Transverse colon (tissue), 4 donors: ENCODE results near the gene GJD3.

Source experiments
- POLR2A ChIP-seq: fragments of 450-650 bp; IDR thresholded peaks from one replicate; pipeline ENCODE4 v1.6.1; 2016; ENCODE audit warnings: antibody characterized with exemption, mild to moderate bottlenecking, moderate library complexity
- POLR2AphosphoS5 ChIP-seq, 3 donors: sonication (generic); formaldehyde crosslinking; IDR thresholded peaks; one replicate each; pipeline ENCODE4 v1.6.1; 2016; ENCODE audit warnings: antibody characterized with exemption in 3 of 3
- TF ChIP-seq, protein P1 (sequence below), 5 experiments: fragments of 200-600 bp in 3 of 5; fragments of 450-650 bp in 2 of 5; sonication (generic) in 3 of 5; IDR thresholded peaks; 1 replicate in 2 of 5; 2 replicates in 3 of 5; pipeline ENCODE4 v1.5.1; 2016 to 2017; ENCODE audit warnings: antibody characterized with exemption in 5 of 5, inconsistent platforms in 3 of 5, mild to moderate bottlenecking in 2 of 5, moderate library complexity in 1 of 5

DNA sequence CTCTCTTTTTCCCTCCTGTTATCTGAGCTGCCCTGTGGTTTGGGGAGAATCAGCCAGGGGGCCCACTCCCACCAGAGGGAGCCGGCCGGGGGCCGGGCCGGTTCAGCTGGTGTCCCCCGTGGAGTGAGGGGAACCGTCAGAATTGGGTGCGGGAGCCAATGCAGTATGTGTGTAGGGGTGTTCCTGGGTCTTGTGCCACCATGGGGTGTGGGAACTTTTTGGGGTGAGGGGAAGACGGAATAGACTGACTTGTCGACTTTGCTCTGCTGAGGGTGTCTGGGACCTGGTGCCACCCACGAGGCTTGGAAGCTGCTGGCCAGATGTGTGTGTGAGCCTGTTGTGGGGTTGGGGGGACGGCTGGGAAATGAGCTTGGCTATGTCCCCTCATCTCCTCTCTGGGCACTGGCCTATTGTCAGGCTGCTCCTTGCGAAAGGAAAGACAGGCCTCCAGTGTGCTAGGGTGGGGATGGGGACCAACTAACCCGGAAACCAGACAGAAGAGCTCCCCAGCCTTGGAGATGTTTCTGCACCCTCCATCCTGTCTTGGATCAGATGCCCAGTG is 45.6 kb downstream of the GJD3 start:
- TF ChIP-seq, protein P1, sequence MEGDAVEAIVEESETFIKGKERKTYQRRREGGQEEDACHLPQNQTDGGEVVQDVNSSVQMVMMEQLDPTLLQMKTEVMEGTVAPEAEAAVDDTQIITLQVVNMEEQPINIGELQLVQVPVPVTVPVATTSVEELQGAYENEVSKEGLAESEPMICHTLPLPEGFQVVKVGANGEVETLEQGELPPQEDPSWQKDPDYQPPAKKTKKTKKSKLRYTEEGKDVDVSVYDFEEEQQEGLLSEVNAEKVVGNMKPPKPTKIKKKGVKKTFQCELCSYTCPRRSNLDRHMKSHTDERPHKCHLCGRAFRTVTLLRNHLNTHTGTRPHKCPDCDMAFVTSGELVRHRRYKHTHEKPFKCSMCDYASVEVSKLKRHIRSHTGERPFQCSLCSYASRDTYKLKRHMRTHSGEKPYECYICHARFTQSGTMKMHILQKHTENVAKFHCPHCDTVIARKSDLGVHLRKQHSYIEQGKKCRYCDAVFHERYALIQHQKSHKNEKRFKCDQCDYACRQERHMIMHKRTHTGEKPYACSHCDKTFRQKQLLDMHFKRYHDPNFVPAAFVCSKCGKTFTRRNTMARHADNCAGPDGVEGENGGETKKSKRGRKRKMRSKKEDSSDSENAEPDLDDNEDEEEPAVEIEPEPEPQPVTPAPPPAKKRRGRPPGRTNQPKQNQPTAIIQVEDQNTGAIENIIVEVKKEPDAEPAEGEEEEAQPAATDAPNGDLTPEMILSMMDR (IDR thresholded peaks at IDR 0.05): peak in 3 of 5 experiments; percentile 10 to 24 (median 12)
- no peak for TF ChIP-seq POLR2AphosphoS5 (IDR thresholded peaks at IDR 0.05)
- no peak for TF ChIP-seq POLR2A
